ENCODE results near the gene GJB4. TPM values are rescaled to one million over a fixed set of nuclear protein-coding genes. Genes with fewer than 3 reads are reported as not detected.
A peak's percentile ranks its signal among the peaks of the same experiment; 100 is the strongest.

The GJB4 gene
- polyA plus RNA-seq, 3 donors = not detected

DNA sequence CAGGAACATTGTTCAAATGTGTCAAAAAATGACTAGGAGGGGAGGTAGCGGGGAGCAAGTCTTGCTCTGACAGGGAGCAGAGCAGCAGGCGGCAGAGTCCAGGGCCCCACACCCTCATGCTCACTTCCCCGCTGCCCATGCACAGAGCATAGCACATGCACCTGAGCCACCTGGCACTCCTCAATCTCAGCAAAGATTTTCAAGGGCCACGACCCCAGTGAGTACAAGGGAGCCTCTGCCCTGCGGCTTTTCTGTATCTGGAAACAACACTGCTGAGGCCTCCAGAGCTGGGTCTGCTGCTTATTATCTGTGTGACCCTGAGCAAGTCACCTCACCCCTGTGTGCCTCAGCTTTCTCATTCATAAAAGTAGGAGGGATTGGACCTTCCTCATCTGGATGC, 20.4 kb downstream of the GJB4 start:
- H3K79me2 ChIP-seq (ENCODE audit: insufficient read depth, low read length) = no peaks in the 10 kb centered on the region

DNA sequence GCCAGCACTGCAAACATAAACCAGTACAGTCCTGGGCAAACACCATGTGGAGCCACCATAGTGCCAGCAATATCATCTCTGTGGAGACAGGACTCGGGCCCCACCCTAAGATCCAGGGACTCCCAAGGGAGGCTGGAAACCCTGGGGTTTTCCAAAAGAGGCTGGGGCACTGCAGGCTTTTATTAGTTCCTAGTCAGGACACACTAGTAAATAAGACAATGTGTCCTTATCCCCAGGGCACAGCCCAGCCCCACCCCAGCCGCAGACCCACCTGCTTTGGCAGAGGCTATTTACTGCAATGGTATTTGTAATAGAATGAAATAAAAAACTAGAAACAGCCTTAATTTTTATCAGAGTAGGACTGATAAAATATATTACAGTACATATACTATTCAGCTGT, 21.0 kb downstream of the GJB4 start:
- no peak overlapping the region for H3K27ac Mint-ChIP-seq
- DNase-seq = no peak
- Histone ChIP-seq H3K4me1 (ENCODE audit: control insufficient read depth in 1 of 2, insufficient read depth in 2 of 2, low read length in 2 of 2) (no peaks in the 10 kb centered on the region), H3K4me2 (replicated peaks; ENCODE audit: extremely low read depth, low read length, poor library complexity, severe bottlenecking) (no peak overlapping the region), H3K27ac (ENCODE audit: low read depth in 1 of 2, low read length in 2 of 2) (no peak overlapping the region), H3K36me3 (replicated peaks in 1 of 2; ENCODE audit: control insufficient read depth in 1 of 2, insufficient read depth in 2 of 2, low read length in 2 of 2) (no peaks in the 10 kb centered on the region), H2AFZ (ENCODE audit: insufficient read depth, low read depth, low read length, poor library complexity, severe bottlenecking) (no peak overlapping the region), H4K20me1 (ENCODE audit: insufficient read depth, low read length) (no peaks in the 10 kb centered on the region), H3K9me3 (replicated peaks in 1 of 2; ENCODE audit: control insufficient read depth in 1 of 2, insufficient read depth in 1 of 2, low read length in 2 of 2) (peaks cover 0 to 10% of the 10 kb centered on the region in 2 donors), H3K79me2 (ENCODE audit: insufficient read depth, low read length) (no peaks in the 10 kb centered on the region), H3K4me3 (replicated peaks in 1 of 3; ENCODE audit: low read depth in 2 of 3, low read length in 3 of 3) (no peak overlapping the region), H3K9ac (ENCODE audit: insufficient read depth, low read length, poor library complexity, severe bottlenecking) (no peak overlapping the region), H3K27me3 (ENCODE audit: control insufficient read depth in 2 of 2, insufficient read depth in 2 of 2, low read length in 2 of 2) (peaks cover 25 to 48% of the 10 kb centered on the region in 2 donors)
- intact Hi-C loops (cut with micrococcal nuclease) = no loop called here
- WGBS (ENCODE audit: insufficient coverage) = 100% methylated on average over 1 of the region's 2 CpGs
- H3K4me3 Mint-ChIP-seq = peak overlapping the region in 1 of 2 donors; percentile 40
- H3K4me1 Mint-ChIP-seq = no peaks in the 10 kb centered on the region
- H3K9me3 Mint-ChIP-seq = peaks cover 0 to 6% (median 1%) of the 10 kb centered on the region in 7 donors
- peaks cover 37 to 57% (median 41%) of the 10 kb centered on the region in 3 donors for H3K27me3 Mint-ChIP-seq (ENCODE audit: low read depth in 3 of 3)
- no peaks in the 10 kb centered on the region for H3K36me3 Mint-ChIP-seq
- TF ChIP-seq, protein P1, sequence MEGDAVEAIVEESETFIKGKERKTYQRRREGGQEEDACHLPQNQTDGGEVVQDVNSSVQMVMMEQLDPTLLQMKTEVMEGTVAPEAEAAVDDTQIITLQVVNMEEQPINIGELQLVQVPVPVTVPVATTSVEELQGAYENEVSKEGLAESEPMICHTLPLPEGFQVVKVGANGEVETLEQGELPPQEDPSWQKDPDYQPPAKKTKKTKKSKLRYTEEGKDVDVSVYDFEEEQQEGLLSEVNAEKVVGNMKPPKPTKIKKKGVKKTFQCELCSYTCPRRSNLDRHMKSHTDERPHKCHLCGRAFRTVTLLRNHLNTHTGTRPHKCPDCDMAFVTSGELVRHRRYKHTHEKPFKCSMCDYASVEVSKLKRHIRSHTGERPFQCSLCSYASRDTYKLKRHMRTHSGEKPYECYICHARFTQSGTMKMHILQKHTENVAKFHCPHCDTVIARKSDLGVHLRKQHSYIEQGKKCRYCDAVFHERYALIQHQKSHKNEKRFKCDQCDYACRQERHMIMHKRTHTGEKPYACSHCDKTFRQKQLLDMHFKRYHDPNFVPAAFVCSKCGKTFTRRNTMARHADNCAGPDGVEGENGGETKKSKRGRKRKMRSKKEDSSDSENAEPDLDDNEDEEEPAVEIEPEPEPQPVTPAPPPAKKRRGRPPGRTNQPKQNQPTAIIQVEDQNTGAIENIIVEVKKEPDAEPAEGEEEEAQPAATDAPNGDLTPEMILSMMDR (IDR thresholded peaks at IDR 0.05) = no peak

More for the DNA sequence above, 20.4 kb downstream of the GJB4 start:
- Mint-ChIP-seq H3K4me3 (peak overlapping the region in 1 of 2 donors; percentile 40), H3K27ac (no peak overlapping the region), H3K27me3 (ENCODE audit: low read depth in 3 of 3) (peaks cover 37 to 54% (median 41%) of the 10 kb centered on the region in 3 donors), H3K4me1 (no peaks in the 10 kb centered on the region), H3K9me3 (peaks cover 0 to 6% (median 1%) of the 10 kb centered on the region in 7 donors), H3K36me3 (no peaks in the 10 kb centered on the region)
- no peak overlapping the region for H3K4me3 ChIP-seq (replicated peaks in 1 of 3; ENCODE audit: low read depth in 2 of 3, low read length in 3 of 3)
- peaks cover 25 to 48% of the 10 kb centered on the region in 2 donors for H3K27me3 ChIP-seq (ENCODE audit: control insufficient read depth in 2 of 2, insufficient read depth in 2 of 2, low read length in 2 of 2)
- DNase-seq = no peak
- no peaks in the 10 kb centered on the region for H3K36me3 ChIP-seq (replicated peaks in 1 of 2; ENCODE audit: control insufficient read depth in 1 of 2, insufficient read depth in 2 of 2, low read length in 2 of 2)
- peaks cover 0 to 10% of the 10 kb centered on the region in 2 donors for H3K9me3 ChIP-seq (replicated peaks in 1 of 2; ENCODE audit: control insufficient read depth in 1 of 2, insufficient read depth in 1 of 2, low read length in 2 of 2)
- TF ChIP-seq, protein P1 (IDR thresholded peaks at IDR 0.05) = no peak
- WGBS (ENCODE audit: insufficient coverage) = 90% methylated on average over 4 of the region's 5 CpGs
- H2AFZ ChIP-seq (ENCODE audit: insufficient read depth, low read depth, low read length, poor library complexity, severe bottlenecking) = no peak overlapping the region
- H3K27ac ChIP-seq (ENCODE audit: low read depth in 1 of 2, low read length in 2 of 2) = no peak overlapping the region
- no peak overlapping the region for H3K9ac ChIP-seq (ENCODE audit: insufficient read depth, low read length, poor library complexity, severe bottlenecking)
- intact Hi-C loops (cut with micrococcal nuclease) = no loop called here
- no peak overlapping the region for H3K4me2 ChIP-seq (replicated peaks; ENCODE audit: extremely low read depth, low read length, poor library complexity, severe bottlenecking)
- no peaks in the 10 kb centered on the region for H4K20me1 ChIP-seq (ENCODE audit: insufficient read depth, low read length)
- H3K4me1 ChIP-seq (ENCODE audit: control insufficient read depth in 1 of 2, insufficient read depth in 2 of 2, low read length in 2 of 2) = no peaks in the 10 kb centered on the region

All from CD14-positive monocyte (primary cell).